RWPE2 (cell line): Measurements from ENCODE around the gene EPS8.
"Not testable (repeated sequence)": the region's sequence is repeated elsewhere in the genome, so short reads cannot be mapped to it uniquely, and the experiment has no call there.

Experiments
- ATAC-seq: fragments of 200-7000 bp; cut with Tn5 transposase; 3 replicates; pipeline ENCODE4 v1.9.1; 2021; ENCODE audit warnings: low read depth
- DNase-seq: peaks from one replicate; pipeline ENCODE4 v3.0.0-alpha.2; 2020; ENCODE audit warnings: low spot score
- H3K27ac ChIP-seq: fragments of 450-650 bp; 2 replicates; pipeline ENCODE4 v1.5.1; 2017; ENCODE audit warnings: mild to moderate bottlenecking; ENCODE audit not compliant: poor library complexity, severe bottlenecking
- H3K27me3 ChIP-seq: fragments of 250-450 bp; sonication (Bioruptor Pico); 2 replicates; pipeline ENCODE4 v1.5.1; 2021; ENCODE audit warnings: mild to moderate bottlenecking, moderate library complexity; ENCODE audit not compliant: insufficient read depth, poor library complexity, severe bottlenecking
- H3K36me3 ChIP-seq: fragments of 250-450 bp; sonication (Bioruptor Pico); 2 replicates; pipeline ENCODE4 v1.5.1; 2020; ENCODE audit warnings: low read depth, mild to moderate bottlenecking, moderate library complexity
- H3K4me1 ChIP-seq: fragments of 250-450 bp; sonication (Bioruptor Pico); 2 replicates; pipeline ENCODE4 v1.5.1; 2021; ENCODE audit warnings: mild to moderate bottlenecking, moderate library complexity; ENCODE audit not compliant: insufficient read depth, poor library complexity, severe bottlenecking
- H3K4me3 ChIP-seq: fragments of 250-450 bp; sonication (Bioruptor Pico); 2 replicates; pipeline ENCODE4 v1.5.1; 2021; ENCODE audit warnings: mild to moderate bottlenecking, moderate library complexity; ENCODE audit not compliant: severe bottlenecking
- H3K9me3 ChIP-seq: fragments of 250-450 bp; sonication (Bioruptor Pico); 2 replicates; pipeline ENCODE4 v1.5.1; 2021; ENCODE audit warnings: mild to moderate bottlenecking, moderate library complexity; ENCODE audit not compliant: severe bottlenecking
- TF ChIP-seq, protein P1 (sequence below): fragments of 450-650 bp; IDR thresholded peaks from one replicate; pipeline ENCODE4 v1.5.1; 2017; ENCODE audit warnings: mild to moderate bottlenecking, moderate library complexity; ENCODE audit not compliant: poor library complexity, severe bottlenecking

EPS8 gene

DNA sequence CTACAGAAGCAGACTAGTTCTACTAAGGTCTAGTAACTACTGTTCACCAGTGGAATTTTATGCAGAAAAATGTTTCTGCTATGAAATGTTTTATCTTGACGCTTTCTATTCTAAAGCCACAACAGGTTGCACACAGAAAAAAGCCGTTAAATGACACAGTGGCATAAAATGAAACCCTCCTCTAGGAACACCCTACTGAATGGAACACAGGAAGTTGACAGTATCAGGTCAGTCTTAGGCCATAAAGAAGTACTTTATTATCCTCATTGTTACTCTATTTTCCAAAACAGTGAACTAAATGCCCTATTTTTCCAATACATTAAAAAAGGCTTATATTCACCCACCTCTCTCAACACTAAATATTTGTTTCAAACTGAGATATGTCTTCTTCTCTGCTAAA, 21.9 kb downstream of the EPS8 start:
- TF ChIP-seq, protein P1, sequence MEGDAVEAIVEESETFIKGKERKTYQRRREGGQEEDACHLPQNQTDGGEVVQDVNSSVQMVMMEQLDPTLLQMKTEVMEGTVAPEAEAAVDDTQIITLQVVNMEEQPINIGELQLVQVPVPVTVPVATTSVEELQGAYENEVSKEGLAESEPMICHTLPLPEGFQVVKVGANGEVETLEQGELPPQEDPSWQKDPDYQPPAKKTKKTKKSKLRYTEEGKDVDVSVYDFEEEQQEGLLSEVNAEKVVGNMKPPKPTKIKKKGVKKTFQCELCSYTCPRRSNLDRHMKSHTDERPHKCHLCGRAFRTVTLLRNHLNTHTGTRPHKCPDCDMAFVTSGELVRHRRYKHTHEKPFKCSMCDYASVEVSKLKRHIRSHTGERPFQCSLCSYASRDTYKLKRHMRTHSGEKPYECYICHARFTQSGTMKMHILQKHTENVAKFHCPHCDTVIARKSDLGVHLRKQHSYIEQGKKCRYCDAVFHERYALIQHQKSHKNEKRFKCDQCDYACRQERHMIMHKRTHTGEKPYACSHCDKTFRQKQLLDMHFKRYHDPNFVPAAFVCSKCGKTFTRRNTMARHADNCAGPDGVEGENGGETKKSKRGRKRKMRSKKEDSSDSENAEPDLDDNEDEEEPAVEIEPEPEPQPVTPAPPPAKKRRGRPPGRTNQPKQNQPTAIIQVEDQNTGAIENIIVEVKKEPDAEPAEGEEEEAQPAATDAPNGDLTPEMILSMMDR = no peak
- Histone ChIP-seq H3K36me3 (no peaks in the 10 kb centered on the region), H3K27me3 (no peaks in the 10 kb centered on the region), H3K9me3 (no peaks in the 10 kb centered on the region), H3K27ac (no peak overlapping the region), H3K4me3 (no peak overlapping the region), H3K4me1 (no peaks in the 10 kb centered on the region)
- no peak for ATAC-seq
- no peak for DNase-seq

DNA sequence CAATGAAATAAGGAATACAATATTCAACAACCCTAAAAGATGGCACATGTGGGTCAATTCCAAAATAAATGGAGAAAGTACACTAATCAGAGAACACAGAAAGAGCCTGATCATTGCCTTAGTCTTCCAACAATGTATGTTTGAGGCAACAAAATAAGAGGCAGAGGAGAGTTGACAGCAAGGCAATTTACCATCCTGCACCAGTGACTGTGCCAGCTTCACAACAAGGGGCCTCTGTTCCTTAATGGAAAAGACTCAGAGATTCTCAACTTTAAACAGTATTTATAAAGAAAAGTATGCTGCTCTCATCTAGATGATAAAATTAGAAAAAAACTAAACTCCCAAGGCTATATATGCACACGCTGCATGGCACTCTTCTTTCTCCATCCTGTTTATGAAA, 25.9 kb downstream of the EPS8 start:
- H3K9me3 ChIP-seq = no peaks in the 10 kb centered on the region
- DNase-seq (no peak), ATAC-seq (no peak)
- H3K27me3 ChIP-seq = no peaks in the 10 kb centered on the region
- H3K4me3 ChIP-seq = no peak overlapping the region
- H3K27ac ChIP-seq = no peak overlapping the region
- no peaks in the 10 kb centered on the region for H3K36me3 ChIP-seq
- no peaks in the 10 kb centered on the region for H3K4me1 ChIP-seq
- TF ChIP-seq, protein P1 = no peak

DNA sequence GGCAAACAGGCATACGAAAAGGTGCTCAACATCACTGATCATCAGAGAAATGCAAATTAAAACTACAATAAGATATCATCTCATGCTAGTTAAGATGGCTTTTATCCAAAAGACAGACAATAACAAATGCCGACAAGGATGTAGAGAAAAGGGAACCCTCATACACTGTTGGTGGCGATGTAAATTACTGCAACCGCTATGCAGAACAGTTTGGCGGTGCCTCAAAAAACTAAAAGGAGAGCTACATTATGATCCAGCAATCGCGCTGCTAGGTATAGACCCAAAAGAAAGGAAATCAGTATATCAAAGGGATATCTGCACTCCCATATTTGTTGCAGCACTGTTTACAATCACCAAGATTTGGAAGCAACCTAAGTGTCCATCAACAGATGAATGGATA, 27.0 kb downstream of the EPS8 start:
- peaks cover 12% of the 10 kb centered on the region for H3K4me1 ChIP-seq
- not testable (repeated sequence) for DNase-seq, H3K27ac ChIP-seq, ATAC-seq, H3K27me3 ChIP-seq, H3K4me3 ChIP-seq, H3K9me3 ChIP-seq, H3K36me3 ChIP-seq

DNA sequence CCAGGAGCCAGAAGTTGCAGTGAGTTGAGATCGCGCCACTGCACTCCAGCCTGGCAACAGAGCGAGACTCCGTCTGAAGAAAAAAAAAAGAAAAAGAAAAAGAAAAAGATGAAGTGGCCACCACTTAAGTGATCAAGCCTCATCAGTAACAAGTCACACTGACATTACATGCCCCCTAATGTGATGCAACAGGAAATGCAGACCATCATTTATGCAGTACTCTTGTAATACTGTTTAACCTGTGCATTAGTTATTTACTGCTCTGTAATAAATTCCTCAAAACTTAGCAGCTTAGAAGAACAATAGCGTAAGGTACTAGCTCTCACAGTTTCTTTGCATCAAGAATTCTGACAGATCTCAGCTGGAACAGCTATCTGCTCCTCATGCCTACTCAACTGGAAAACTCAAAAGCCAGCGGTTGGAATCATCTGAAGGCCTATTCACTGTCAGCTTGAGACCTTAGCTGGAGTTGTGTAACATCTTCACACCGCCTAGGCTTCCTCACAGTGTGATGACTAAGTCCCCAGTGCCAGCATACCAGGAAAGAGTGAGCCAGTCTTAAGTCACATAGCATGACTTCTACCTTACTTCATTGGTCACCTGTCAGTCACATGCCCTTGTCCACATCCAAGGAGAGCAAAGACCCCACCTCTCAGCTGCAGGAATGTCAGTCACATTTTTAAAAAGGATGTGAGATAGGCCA, 31.5 kb downstream of the EPS8 start:
- DNase-seq = peak; percentile 20

DNA sequence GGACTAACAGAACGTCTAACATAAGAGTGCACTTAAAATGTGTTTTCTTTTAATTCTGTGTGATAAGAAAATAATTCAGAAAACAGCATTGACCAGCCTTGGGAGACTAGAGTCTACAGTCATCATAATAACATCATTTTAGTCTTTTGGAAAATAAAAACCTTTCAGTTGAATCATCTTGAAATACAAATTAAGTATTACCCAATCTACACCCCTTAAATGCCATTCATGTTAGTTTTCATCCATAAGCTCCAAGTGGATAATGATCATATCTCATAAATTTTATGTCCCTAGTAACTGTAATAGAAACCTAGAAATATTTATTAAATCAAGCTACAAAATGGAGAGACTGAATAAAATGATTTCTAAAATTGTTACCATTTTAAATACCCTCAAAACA, 32.4 kb downstream of the EPS8 start:
- peaks cover 17% of the 10 kb centered on the region for H3K4me1 ChIP-seq
- H3K36me3 ChIP-seq = no peaks in the 10 kb centered on the region
- no peaks in the 10 kb centered on the region for H3K27me3 ChIP-seq
- H3K4me3 ChIP-seq = no peak overlapping the region
- peak overlapping the region; percentile 49 for H3K27ac ChIP-seq
- ATAC-seq (no peak; the same call in 2 of the 3 replicates), DNase-seq (no peak)
- no peaks in the 10 kb centered on the region for H3K9me3 ChIP-seq
- TF ChIP-seq, protein P1 = no peak

More for the DNA sequence above, 31.5 kb downstream of the EPS8 start:
- Histone ChIP-seq H3K27me3 (no peaks in the 10 kb centered on the region), H3K27ac (peak overlapping the region; percentile 49), H3K4me3 (no peak overlapping the region), H3K9me3 (no peaks in the 10 kb centered on the region), H3K36me3 (no peaks in the 10 kb centered on the region), H3K4me1 (peaks cover 17% of the 10 kb centered on the region)
- peak; percentile 85 for ATAC-seq
- TF ChIP-seq, protein P1 = no peak
